Measurements from ENCODE around the gene SPP1.
"Not testable (repeated sequence)": the region's sequence is repeated elsewhere in the genome, so short reads cannot be mapped to it uniquely, and the experiment has no call there.

Gene SPP1

DNA sequence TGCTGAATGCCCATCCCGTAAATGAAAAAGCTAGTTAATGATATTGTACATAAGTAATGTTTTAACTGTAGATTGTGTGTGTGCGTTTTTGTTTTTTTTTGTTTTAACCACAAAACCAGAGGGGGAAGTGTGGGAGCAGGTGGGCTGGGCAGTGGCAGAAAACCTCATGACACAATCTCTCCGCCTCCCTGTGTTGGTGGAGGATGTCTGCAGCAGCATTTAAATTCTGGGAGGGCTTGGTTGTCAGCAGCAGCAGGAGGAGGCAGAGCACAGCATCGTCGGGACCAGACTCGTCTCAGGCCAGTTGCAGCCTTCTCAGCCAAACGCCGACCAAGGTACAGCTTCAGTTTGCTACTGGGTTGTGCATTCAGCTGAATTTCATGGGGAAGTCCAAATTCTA is at the start of gene SPP1:
SPP1 (plus strand) TSS at position 249 of the 400 bp plus-strand sequence. CDS start 1,182 bp downstream, outside the sequence.
- peak in 1 of 2 donors; percentile 3 for DNase-seq (ENCODE audit: low read depth in 2 of 2)

DNA sequence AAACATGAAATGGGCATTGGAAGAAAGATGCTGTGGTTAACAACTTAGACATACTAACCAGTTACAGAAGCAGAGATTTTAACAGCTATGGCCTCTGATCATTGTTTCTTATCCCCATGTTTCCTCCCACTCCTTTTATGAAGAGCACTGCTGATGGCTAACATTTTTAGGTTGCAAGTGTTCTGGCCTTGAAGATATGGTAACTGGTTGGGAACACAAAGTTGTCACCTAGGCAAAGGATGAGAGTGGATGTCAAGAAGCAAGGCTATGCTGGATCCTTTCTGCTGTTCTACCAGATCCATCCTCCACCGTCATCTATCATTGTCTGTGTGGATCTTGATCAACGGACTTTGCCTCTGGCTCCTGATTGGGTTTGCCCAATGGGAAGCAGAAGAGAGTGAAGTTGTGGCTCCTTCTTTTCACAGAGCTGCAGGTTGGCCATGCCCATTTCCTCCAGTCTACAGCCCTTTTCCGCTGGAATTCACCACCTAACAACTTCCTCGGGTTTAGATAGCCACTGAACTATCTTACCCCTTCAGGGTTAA is 48.9 kb upstream of the SPP1 start:
- DNase-seq (ENCODE audit: low read depth in 2 of 2): no peak

DNA sequence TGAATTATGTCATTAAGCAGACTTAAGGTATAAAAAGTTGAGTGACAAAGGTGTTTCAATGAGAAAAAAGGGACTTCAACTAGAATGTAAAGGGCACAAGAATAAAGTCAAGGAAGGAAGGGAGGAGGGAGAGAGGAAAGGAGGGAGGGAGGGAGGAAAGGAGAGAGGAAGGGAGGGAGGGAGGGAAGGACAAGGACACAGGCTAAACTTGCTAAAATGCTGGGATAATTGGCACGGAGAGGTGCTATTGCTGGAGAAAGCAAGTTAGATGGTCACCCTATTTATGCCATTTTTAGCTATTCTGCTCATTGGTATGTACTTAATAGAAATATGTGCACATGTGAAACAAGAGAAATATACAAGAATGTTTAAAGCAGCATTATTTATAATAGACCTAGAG is 44.9 kb upstream of the SPP1 start:
- DNase-seq (ENCODE audit: low read depth in 2 of 2): no peak

DNA sequence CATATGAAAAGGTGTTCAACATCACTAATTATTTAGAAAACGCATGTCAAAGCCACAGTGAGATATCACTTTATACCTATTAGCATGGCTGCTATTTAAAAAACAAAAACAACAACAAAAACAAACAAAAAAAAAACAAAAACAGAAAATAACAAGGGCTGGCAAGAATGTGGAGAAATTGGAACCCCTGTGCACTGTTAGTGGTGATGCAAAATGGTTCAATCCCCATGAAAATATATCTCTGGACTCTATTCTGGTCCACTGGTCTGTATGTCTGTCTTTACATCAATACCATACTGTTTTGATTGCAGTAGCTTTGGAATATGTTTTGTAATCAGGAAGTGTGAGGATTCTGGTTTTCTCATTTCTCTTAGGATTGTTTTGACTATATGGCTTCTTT is 43.6 kb upstream of the SPP1 start:
- no peak for DNase-seq (ENCODE audit: low read depth in 2 of 2)

DNA sequence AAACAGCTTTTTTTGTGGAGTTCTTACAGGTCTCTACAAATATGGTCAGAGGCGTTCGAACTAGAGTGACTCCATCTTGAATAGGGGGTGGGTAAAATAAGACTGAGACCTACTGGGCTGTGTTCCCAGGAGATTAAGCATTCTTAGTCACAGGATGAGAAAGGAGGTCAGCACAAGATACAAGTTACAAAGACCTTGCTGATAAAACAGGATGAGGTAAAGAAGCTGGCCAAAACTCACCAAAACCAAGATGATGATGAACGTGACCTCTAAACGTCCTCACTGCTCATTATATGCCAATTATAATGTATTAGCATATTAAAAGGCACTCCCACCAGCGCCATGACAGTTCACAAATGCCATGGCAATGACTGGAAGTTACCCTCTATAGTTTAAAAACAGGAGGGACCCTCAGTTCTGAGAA is 42.8 kb upstream of the SPP1 start:
- DNase-seq (ENCODE audit: low read depth in 2 of 2): no peak

DNA sequence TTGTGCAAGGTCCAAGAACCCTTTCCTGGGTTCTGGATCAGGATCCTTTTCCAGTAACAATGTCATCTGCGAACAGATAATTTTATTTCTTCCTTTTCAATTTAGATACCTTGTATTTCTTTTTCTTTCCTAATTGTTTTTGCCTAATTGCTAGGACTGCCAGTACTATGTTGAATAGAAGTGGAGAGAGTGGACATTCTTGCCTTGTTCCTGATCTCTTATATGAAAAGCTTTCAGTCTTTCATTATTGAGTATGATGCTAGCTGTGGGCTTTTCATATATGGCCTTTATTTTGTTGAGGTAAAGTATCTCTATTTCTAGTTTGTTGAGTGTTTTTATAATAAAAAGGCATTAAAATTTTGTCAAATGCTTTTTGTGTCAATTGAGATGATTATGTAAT is 42.2 kb upstream of the SPP1 start:
- no peak for DNase-seq (ENCODE audit: low read depth in 2 of 2)

DNA sequence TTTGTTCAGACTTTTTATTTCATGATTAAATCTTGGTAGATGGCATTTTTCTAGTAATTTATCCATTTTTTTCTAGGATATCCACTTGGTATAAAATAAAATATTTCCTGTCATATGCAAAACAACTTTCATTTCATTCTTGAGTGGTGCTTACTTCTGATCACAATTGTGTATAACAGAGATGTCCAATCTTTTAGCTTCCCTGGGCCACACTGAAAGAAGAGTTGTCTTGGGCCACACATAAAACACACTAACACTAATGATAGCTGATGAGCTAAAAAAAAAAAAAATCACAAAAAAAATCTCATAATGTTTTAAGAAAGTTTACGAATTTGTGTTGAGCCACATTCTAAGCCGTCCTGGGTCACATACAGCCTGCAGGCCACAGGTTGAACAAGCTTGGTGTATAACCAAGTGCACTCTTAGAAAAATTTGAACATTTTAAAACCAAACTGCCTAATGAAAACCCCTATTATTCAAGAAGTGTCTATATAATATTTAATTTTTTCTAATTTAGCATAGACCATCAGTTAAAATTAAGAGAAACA is 41.3 kb upstream of the SPP1 start:
- DNase-seq (ENCODE audit: low read depth in 2 of 2): no peak

DNA sequence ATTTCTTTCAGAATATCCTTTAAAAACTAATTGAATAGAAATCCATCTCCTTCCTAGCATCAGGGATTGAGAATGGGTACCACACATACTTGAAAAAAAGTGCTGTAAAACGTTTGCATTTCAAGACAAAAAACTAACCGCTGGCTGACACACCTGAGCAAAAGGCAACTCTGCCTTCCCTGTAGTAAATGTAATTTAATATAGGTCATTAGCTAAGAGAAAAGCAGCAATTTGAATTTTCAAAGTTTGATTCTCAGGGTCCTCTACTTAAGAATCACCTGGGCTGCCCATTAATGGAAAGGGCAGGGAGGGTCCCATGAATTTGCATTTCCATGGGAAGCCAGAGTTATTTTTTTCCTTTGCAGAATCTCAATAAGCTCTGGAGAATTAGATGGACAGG is 40.5 kb upstream of the SPP1 start:
- no peak for DNase-seq (ENCODE audit: low read depth in 2 of 2)

DNA sequence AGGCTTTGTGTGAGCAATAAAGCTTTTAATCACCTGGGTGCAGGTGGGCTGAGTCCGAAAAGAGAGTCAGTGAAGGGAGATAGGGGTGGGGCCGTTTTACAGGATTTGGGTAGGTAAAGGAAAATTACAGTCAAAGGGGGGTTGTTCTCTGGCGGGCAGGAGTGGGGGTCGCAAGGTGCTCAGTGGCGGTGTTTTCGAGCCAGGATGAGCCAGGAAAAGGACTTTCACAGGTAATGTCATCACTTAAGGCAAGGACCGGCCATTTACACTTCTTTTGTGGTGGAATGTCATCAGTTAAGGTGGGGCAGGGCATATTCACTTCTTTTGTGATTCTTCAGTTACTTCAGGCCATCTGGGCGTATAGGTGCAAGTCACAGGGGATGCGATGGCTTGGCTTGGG is 39.6 kb upstream of the SPP1 start:
- not testable (repeated sequence) for DNase-seq (ENCODE audit: low read depth in 2 of 2)

DNA sequence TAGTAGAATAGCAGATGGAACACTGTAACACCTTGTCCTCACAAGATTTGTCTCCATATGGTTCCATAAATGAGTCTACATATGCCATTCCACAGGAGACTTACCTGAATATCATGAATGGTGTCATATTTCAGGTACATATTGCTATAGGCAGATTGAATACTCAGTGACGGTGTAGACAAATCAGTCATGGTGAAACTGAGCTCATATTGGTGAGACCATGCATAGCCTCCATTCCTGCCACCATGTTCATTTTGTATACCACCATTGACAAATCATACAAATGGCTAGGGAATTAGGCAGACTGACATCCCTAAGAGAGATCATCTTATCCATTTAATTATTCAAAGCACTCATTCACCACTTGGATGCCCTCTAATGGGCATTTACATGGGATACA is 38.0 kb upstream of the SPP1 start:
- DNase-seq (ENCODE audit: low read depth in 2 of 2): no peak

DNA sequence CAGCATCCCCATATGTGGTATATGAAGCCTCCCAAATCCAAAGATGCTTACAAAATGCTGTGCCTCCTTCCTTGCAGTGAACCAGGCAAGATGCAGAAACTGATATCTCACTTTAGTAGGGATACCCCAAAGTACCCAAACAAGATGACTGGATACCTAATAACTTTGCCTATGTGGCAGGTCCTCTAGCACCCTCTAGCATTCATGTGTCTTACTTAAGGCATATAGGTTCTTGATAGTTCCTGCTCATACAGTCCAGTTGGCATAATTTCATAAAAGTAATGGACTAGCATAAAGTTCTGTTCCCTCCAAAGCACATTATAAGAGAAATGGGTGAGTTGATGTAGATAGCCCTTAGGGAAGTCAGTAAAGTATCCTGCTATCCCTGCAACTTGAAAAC is 36.8 kb upstream of the SPP1 start:
- DNase-seq (ENCODE audit: low read depth in 2 of 2): no peak

DNA sequence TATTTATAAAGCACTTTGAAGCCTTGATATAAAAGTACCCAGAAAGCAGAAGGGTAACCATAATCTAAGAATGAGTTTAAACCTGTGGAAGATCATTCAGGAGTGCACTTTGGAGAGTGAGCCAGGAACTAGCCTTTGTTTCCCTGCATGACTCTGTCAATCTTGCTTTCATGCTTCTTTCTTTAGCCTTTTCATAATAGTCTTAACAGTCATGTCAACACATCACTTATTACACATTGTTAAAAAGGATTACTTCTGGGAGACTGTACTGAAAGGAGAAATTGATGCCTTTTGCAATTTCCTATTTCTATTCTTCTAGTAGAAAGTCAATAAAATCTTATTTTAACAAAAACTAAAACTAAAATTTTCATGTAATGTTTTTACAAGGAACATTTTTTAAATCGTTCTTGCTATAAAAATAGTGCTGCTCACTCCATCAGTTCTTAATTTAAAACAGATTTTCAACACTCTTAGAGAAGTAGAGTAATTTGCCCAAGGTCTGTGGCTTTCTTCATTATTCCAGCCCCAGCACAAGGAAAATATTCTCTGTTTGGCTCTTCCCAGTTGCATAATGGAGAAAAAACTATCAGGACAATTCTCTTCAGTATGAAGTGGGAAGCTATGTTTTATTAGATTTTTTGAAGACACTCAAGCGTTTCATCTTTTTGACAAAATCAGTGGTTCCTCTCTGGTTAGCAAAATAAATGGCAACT is 35.4 kb upstream of the SPP1 start:
- DNase-seq (ENCODE audit: low read depth in 2 of 2): no peak

DNA sequence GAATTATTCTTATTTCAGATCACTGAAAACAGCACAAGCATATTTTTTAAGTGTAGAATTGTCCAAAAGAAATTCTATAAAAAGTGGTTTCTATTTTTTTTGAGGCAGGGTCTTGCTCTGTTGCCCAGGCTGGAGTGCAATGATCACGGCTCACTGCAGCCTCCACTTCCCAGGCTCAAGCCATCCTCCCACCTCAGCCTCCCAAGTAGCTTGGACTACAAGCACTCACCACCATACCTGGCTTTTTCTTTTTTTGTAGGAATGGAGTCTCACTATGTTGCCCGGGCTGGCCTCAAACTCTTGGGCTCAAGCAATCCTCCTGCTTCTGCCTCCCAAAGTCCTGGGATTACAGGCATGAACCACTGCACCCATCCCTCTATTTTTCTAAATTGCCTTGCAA is 34.7 kb upstream of the SPP1 start:
- not testable (repeated sequence) for DNase-seq (ENCODE audit: low read depth in 2 of 2)

DNA sequence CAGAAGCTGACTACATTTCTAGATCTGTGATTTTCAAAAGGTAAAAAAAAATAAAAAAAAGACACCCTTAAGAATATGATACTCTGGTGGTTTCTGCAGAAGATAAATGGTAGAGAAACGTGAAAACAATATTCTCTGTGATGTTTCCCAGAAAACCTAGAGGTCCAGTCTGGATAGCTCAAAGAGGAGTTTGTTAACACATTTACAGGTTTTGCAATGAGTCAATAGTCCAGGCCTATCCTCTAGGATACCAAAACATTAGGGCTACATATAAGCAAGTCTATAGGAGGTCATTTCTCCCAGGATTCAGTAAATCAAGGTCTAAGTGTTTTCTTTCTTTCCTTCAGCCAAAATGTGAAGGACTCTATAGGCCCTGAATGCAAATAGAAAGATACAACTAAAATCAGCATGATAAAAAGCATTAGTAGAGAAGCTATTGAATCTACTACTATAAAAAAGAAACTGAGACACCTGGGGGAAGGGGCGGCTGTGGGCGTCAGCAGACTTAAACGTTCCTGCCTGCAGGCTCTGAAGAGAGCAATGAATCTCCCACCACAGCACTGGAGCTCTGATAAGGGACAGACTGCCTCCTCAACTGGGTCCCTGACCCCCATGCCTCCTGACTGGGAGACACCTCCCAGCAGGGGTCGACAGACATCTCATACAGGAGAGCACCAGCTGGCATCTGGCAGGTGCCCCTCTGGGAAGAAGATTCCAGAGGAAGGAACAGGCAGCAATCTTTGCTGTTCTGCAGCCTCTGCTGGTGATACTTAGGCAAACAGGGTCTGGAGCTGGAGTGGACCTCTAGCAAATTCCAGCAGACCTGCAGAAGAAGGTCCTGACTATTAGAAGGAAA is 33.7 kb upstream of the SPP1 start:
- DNase-seq (ENCODE audit: low read depth in 2 of 2): no peak

DNA sequence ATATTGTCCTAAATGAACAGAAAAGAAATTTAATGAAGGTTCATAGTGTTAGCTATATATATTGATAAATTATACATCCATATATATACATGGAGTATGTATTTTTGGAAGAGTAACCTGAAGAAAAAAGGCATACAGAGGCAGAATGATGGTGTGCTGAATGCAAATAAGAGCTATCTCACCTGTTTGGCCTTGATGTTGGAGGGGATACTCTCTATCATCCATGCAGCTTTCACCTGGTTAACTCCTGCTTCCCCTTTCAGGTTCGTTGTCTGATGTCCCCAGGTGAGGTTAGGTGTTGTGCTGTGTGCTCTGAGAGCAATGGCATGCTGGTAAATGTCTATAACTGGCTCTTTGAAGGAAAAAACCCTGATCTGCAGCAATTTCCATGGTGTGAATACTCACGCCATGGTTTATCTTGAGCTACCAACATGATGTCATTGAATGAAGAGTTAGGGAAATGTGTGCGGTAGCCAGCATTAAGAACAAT is 31.8 kb upstream of the SPP1 start:
- DNase-seq (ENCODE audit: low read depth in 2 of 2): no peak

DNA sequence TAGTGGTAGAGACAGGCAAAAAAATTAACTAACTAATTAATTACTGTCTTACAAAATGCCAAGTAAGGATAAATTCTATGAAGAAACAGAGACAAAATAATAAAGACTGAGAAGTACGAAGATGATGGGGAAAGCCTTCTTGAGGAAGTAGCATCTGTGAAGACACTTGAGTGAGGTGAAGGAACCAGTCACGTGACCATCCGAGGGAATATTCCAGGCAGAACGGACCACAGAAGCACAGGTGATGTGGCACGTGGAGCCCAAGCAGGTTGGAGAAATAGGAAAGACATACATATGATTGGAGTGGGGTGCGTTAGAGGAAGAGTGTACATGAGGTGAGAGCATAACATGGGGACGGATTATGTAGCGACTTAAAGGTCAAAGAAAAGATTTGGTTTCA is 30.5 kb upstream of the SPP1 start:
- DNase-seq (ENCODE audit: low read depth in 2 of 2): no peak

DNA sequence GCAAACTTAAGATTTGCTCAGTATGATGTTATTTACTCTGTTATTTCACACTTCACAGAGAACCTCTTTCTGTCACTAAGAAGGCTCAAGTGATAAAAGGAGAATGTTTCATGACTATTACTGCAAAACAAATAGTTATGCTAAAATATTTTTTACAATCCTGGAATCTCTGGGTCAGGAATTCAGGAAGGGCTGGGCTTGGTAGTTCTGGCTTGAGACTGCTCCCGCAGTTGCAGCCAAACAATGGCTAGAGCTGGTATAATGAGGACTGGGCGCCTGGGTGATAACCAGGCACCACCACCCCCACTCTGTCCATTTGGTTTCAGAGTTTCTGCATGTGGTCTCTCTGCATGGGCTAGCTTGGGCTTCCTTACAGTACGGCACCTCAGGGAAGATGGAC is 28.7 kb upstream of the SPP1 start:
- no peak for DNase-seq (ENCODE audit: low read depth in 2 of 2)

DNA sequence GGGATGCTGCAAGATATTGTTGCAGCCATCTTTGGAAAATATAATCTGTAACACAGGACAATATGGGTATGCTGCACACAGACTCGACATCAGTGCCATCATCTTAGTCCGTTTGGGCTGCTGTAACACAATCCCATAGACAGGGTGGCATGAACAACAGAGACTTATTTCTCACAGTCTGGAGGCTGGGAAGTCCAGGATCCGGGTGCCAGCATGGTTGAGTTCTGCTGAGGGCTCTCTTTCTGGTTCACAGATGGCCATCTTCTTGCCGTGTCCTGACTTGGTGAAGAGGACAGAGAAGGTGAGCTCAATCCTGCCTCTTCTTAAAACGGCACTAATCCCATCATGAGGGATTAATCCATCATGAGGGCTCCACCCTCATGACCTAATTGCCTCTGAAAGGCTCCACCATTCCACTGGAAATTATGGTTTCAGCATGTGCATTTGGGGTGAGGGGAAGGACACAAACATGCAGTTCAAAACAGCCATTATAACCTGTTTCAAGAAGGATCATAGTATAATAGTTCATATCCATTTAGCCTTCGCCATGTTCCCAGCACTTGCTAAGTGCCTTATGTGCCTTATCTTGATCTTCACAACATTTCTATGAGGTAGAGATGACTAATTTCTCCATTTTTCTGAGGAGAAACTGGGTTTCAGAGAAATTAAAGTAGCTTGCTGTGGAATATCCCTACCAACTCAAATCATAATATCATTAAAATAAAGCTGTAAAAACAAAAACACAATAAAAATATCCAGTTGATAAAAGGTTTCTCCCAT is 27.9 kb upstream of the SPP1 start:
- no peak for DNase-seq (ENCODE audit: low read depth in 2 of 2)

DNA sequence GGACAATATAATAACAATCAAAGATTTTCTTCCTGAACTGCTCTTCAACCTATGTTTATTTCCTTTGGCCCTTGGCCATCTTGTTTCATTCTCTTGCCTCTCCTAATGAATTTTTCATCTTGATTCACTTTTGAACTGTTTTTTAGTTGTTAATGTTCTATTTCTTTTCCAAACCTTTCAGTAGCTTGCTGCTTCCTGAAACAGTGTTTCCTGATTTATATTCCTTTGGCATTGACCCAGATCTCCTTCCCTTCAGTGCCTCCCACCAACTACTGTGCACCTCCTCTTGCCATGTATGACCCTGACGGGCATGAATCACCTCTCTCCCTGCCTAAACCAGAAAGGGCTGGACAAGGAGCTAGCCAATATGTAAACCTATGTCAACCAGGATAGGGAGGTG is 25.6 kb upstream of the SPP1 start:
- DNase-seq (ENCODE audit: low read depth in 2 of 2): no peak

DNA sequence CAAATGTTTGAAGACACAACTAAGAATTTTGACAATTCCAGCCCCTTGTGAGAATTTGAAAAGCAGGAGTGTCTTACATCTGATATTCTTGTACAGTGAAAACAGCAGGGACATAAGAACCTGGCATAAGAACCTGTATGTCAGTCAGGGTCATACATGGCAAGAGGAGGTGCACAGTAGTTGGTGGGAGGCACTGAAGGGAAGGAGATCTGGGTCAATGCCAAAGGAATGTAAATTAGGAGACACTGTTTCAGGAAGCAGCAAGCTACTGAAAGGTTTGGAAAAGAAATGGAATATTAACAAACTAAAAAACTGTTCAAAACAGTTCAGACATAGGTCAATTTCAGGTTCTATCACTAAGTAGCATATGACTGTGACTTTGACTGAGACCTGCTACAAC is 25.0 kb upstream of the SPP1 start:
- no peak for DNase-seq (ENCODE audit: low read depth in 2 of 2)

DNA sequence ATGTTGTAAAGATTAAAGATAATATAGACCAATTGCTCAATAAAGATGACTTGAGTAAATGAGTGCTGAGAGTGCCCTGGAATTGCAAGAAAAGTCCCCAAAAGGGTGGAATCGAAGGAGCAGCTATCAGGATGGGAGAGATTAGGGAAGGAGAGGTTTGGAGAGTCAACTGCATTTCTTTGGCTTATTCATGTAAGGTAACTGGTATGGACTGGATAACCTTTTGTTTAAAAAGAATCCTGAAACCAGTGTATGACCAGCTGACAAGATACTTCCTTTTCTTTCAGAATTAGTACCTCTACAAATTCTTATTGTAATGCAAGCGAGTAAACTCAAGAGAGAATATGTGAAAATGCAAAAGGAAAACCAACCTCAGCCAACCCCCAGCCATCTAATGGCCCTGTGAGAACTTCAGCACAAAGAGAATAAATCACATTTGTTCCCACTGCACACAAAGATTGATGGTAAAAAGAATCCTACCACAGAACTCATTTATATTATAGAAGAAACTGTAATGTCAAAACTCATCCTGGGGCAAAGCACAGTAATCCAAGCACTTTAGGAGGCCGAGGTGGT is 24.5 kb upstream of the SPP1 start:
- no peak for DNase-seq (ENCODE audit: low read depth in 2 of 2)

Measured in activated CD4-positive, alpha-beta T cell treated with anti-CD3 and anti-CD28 coated beads for 24 hours (primary cell).